Subcutaneous abdominal adipose tissue (tissue), 5 donors: ENCODE measurements around the gene SPIC.

Source experiments
- H3K27ac ChIP-seq: one replicate; pipeline ENCODE4 v1.7.0; 2013; ENCODE audit warnings: low read depth, mild to moderate bottlenecking, inconsistent platforms, low read length, moderate library complexity
- H3K27me3 ChIP-seq, 5 donors: one replicate each; pipeline ENCODE4 v1.7.0; 2013; ENCODE audit warnings: low read length in 5 of 5, inconsistent platforms in 1 of 5; ENCODE audit not compliant: control insufficient read depth in 5 of 5, insufficient read depth in 4 of 5
- H3K36me3 ChIP-seq, 5 donors: one replicate each; pipeline ENCODE4 v1.7.0; 2013; ENCODE audit warnings: low read length in 5 of 5; ENCODE audit not compliant: control insufficient read depth in 5 of 5, insufficient read depth in 5 of 5
- H3K4me1 ChIP-seq, 5 donors: one replicate each; pipeline ENCODE4 v1.7.0; 2013; ENCODE audit warnings: low read length in 5 of 5, mild to moderate bottlenecking in 3 of 5, moderate library complexity in 1 of 5; ENCODE audit not compliant: control insufficient read depth in 5 of 5, insufficient read depth in 5 of 5
- H3K4me3 ChIP-seq, 5 donors: one replicate each; pipeline ENCODE4 v1.7.0; 2013; ENCODE audit warnings: low read length in 5 of 5, low read depth in 1 of 5
- H3K9ac ChIP-seq, 5 donors: one replicate each; pipeline ENCODE4 v1.7.0; 2013; ENCODE audit warnings: low read length in 5 of 5, mild to moderate bottlenecking in 4 of 5, moderate library complexity in 3 of 5
- H3K9me3 ChIP-seq, 5 donors: one replicate each; pipeline ENCODE4 v1.7.0; 2013; ENCODE audit warnings: low read length in 5 of 5; ENCODE audit not compliant: control insufficient read depth in 5 of 5
- donor health status: healthy.
- donor health status: healthy.
- donor health status: healthy.
- donor health status: healthy.
- donor health status: healthy.

Gene SPIC

DNA sequence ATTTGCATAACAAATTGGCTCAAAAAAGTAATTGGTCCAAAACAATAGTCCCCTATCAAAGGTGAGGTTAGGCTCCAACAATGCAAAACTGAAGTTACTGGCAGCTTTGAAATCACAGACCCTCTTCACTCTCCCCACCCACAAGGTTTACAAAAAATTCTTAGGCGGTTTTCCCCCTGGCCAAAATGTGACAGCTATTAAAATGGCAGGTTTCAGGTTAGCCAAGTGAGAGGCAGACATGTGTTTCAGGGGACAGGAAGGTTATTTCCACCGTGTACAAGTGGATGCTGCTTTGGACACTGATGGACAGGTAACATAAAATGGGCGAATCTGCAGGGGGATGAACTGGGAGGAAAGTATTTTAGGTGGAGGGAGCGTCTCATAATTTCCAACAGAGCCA lies 888 bp upstream of the SPIC start:
- no peaks in the 10 kb centered on the region for H3K4me1 ChIP-seq

DNA sequence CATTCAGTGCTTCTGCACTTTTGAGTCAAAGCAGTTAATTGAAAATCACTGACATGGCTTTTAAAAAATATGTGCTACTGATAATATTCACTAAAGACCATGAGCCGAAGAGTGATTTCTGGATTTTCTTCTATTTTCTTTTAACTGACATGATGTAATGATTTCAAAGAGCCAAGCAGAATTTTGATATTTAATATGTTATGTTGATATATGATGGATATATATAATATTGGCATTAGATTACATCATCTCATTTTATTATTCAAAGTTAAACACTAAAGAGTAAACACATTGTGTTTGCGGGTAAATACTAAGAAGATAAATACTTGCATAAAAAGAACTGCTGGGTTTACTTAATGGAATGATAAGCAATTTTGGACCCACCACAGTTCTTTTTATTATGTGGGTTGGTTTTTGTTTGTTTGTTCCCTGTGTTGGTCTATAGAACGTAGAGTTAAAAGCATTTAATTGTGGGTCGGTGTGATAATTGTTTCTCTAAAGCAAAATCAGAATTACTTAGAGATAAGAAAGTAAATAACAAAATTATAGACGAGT lies 692 bp downstream of the SPIC start:
- H3K4me1 ChIP-seq = no peaks in the 10 kb centered on the region
- H3K36me3 ChIP-seq = no peaks in the 10 kb centered on the region
- H3K27ac ChIP-seq = no peak overlapping the region
- no peaks in the 10 kb centered on the region for H3K27me3 ChIP-seq
- no peak overlapping the region for H3K9ac ChIP-seq
- no peaks in the 10 kb centered on the region for H3K9me3 ChIP-seq
- no peak overlapping the region for H3K4me3 ChIP-seq

More for the DNA sequence above, 888 bp upstream of the SPIC start:
- H3K36me3 ChIP-seq = no peaks in the 10 kb centered on the region
- H3K9me3 ChIP-seq = no peaks in the 10 kb centered on the region
- H3K27me3 ChIP-seq = no peaks in the 10 kb centered on the region
- H3K27ac ChIP-seq = no peak overlapping the region
- H3K9ac ChIP-seq = no peak overlapping the region
- no peak overlapping the region for H3K4me3 ChIP-seq

DNA sequence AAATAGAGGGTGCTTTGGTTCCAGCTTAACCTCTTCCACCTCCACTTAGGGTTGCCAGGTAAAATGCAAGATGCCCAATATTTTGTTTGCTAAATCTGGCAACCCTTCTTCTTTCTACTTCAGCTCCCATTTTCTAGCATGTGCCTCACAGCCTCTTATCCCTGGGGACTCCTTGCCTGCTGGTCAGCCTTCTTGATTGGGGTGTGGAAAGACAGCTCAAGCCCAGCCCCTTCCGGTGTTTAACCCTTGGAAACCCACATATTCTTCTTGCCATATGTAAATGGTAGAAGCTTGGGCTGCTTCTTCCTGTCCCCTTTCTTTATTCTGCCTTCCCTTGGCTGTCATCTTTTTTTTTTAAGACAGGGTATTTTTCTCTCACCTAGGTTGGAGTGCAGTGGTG lies 5.7 kb downstream of the SPIC start:
- H3K27me3 ChIP-seq = no peaks in the 10 kb centered on the region
- H3K36me3 ChIP-seq = no peaks in the 10 kb centered on the region
- no peaks in the 10 kb centered on the region for H3K9me3 ChIP-seq
- H3K4me3 ChIP-seq = no peak overlapping the region
- H3K27ac ChIP-seq = no peak overlapping the region
- peaks cover 0 to 8% (median 3%) of the 10 kb centered on the region in 5 donors for H3K4me1 ChIP-seq
- no peak overlapping the region for H3K9ac ChIP-seq

DNA sequence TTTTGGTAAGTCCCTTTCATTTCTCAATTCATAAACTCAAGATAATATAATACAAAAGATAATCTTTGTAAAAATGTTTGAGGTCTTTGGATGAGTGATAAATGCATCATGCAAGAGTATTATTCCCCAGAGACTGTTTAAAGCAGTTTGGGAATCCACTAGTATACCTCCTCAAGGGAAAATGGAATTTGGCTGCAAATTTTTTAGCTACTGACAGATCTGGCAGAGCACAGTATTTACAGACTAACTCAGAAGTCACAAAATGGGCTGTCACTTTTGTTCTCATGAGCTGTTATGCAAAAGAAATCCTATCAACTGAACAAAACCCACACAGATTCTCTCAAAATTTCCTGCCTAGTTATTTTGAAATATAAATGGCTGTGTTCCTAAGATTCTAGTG lies 9.9 kb downstream of the SPIC start:
- Histone ChIP-seq H3K9ac (no peak overlapping the region), H3K27ac (no peak overlapping the region), H3K36me3 (no peaks in the 10 kb centered on the region), H3K4me1 (peaks cover 0 to 8% (median 3%) of the 10 kb centered on the region in 5 donors), H3K27me3 (no peaks in the 10 kb centered on the region), H3K9me3 (no peaks in the 10 kb centered on the region), H3K4me3 (no peak overlapping the region)

DNA sequence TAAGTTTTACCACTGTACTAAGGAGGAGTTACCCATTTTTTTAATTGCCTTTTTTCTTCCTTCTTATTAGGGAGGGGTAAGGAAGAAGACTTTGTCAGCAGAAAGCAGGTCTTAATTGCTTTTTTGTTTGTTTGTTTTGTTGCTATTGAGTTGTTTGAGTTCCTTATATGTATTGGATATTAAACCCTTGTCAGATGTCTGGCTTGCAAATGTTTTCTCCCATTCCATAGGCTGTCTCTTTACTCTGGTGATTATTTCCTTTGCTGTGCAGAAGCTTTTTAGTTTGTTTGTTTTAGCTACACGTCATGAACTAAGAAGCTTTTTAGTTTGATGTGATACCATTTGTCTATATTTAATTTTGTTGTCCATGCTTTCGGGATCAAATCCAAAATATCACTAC lies 13.3 kb downstream of the SPIC start:
- no peaks in the 10 kb centered on the region for H3K9me3 ChIP-seq
- H3K27me3 ChIP-seq = no peaks in the 10 kb centered on the region
- H3K4me3 ChIP-seq = no peak overlapping the region
- no peak overlapping the region for H3K9ac ChIP-seq
- H3K36me3 ChIP-seq = no peaks in the 10 kb centered on the region
- no peak overlapping the region for H3K27ac ChIP-seq
- H3K4me1 ChIP-seq = peaks cover 0 to 8% (median 3%) of the 10 kb centered on the region in 5 donors

DNA sequence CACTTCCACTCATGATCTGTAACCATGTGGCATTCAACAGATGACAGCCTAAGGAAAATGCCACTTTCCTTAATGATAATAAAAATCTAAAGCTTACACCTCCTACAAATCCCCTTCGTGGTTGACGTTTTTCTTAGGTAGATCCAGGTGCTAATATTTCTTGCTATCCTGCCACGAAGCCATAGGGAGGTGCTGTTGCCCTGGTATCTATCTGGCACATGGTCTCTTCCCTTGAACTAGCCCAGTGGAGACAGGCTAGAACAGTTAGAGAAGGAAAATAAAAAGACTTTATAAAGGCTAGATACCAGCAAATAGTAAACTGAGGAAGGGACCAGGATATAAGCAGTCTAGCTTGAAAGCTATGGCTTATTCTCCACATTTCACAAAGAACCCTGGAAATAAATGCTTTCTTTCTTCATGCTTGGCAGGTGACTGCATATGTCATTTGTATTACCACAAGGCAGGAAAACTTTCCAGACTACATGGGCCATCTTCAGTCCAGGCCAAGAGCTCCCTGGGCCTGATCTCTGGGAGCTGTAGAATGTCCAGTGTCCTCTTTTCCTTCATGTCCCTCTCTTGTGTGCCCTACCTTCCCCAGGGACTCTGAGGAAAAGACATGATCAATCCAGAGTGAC lies 15.3 kb downstream of the SPIC start:
- H3K36me3 ChIP-seq = no peaks in the 10 kb centered on the region
- peaks cover 0 to 2% (median 0%) of the 10 kb centered on the region in 5 donors for H3K4me1 ChIP-seq
- no peak overlapping the region for H3K27ac ChIP-seq
- H3K27me3 ChIP-seq = no peaks in the 10 kb centered on the region
- no peak overlapping the region for H3K4me3 ChIP-seq
- no peaks in the 10 kb centered on the region for H3K9me3 ChIP-seq
- H3K9ac ChIP-seq = no peak overlapping the region

DNA sequence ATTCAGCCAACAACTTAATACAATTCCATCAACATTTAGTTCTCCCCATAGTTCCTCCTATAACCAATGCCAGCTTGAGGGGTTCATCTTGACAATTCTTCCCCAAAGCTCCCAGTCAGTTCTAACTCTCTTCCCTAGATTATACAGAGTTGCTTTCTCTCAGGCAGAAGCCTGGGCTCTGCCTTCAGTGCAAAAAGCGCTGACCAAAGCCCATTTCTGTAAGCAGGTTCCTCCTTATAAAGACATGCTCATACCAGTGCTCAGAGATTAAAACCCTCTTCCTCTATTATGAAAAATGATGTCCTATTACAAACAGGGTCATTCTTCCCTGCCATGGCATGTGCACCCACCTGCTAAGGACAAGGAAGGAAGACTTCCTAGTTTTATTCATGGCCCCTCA lies 16.2 kb downstream of the SPIC start:
- Histone ChIP-seq H3K4me3 (no peak overlapping the region), H3K27me3 (no peaks in the 10 kb centered on the region), H3K36me3 (no peaks in the 10 kb centered on the region), H3K27ac (no peak overlapping the region), H3K9ac (no peak overlapping the region), H3K4me1 (no peaks in the 10 kb centered on the region), H3K9me3 (no peaks in the 10 kb centered on the region)

DNA sequence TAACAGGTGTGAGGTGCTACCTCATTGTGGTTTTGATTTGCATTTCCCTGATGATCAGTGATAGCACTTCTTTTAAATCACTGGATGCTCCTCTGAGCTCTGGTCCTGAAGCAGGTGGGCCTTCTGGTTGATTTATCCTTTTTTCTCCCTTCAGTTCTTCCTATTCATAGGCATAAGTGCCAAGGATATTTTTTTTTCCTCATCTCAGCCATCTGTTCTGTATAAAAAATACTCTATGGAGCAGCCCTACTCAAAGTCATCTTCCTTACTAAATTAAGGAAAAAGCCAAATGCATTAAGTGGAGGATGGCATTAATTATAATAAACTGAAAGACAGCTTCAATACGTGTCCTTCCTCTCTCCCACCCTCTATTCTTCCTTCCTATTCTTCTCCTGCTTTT lies 18.4 kb downstream of the SPIC start:
- Histone ChIP-seq H3K27ac (no peak overlapping the region), H3K9me3 (no peaks in the 10 kb centered on the region)

DNA sequence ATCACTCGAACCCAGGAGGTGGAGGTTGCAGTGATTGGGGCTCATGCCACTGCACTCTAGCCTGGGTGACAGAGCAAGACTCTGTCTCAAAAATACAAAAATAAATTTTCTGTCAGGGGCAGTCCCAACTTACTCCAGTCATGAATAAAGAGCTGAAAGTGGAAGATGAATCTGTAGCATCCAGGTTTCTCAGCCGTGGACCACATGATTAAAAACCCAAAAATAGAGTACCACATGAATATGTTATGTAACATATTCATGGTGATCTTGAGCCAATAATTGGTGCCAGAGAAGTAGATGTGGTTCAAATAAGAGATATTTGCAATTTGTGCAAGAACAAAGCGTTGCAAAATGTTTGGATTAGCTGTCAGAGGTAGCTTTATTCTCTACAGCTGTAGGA lies 23.1 kb downstream of the SPIC start:
- Histone ChIP-seq H3K9ac (no peak overlapping the region), H3K27me3 (no peaks in the 10 kb centered on the region), H3K36me3 (no peaks in the 10 kb centered on the region), H3K4me3 (no peak overlapping the region), H3K4me1 (peaks cover 0 to 9% (median 0%) of the 10 kb centered on the region in 5 donors), H3K9me3 (peaks cover 0 to 6% (median 0%) of the 10 kb centered on the region in 5 donors), H3K27ac (no peak overlapping the region)

More for the DNA sequence above, 18.4 kb downstream of the SPIC start:
- Histone ChIP-seq H3K4me3 (no peak overlapping the region), H3K36me3 (no peaks in the 10 kb centered on the region), H3K4me1 (no peaks in the 10 kb centered on the region), H3K27me3 (no peaks in the 10 kb centered on the region), H3K9ac (no peak overlapping the region)

DNA sequence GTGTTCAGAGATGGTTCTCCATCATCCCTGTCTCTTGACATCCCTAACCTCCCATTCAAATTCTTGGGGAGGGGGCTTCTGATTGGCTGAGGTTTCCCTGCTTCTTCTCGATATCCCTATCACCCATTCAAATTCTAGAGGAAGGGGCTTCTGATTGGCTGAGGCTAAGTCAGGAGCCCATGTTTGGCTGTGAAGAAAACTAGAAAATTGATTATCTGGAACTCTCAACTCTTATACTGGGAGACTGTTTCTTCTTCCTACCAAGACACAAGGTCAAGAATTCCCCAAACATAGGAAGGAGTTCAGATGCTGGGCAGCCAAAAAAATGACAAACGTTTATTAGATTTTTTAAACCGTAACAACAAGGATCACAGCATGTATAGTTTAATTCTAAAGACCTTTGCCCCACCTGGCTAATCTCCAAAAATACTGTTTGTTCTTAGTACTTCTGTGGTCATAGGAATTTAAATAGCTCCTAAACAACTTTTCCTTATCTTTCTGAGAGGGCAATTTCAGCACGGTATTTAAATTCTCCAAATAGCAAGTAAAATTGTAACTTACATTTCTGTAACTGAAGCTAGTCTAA lies 26.4 kb downstream of the SPIC start:
- no peaks in the 10 kb centered on the region for H3K36me3 ChIP-seq
- peaks cover 0 to 6% (median 0%) of the 10 kb centered on the region in 5 donors for H3K9me3 ChIP-seq
- H3K27ac ChIP-seq = no peak overlapping the region
- H3K4me1 ChIP-seq = peaks cover 0 to 9% (median 0%) of the 10 kb centered on the region in 5 donors
- H3K9ac ChIP-seq = no peak overlapping the region
- no peak overlapping the region for H3K4me3 ChIP-seq
- no peaks in the 10 kb centered on the region for H3K27me3 ChIP-seq
